ENCODE data around the gene HRH1.
"Not testable (repeated sequence)": the region's sequence is repeated elsewhere in the genome, so short reads cannot be mapped to it uniquely, and the experiment has no call there.

Gene HRH1

DNA sequence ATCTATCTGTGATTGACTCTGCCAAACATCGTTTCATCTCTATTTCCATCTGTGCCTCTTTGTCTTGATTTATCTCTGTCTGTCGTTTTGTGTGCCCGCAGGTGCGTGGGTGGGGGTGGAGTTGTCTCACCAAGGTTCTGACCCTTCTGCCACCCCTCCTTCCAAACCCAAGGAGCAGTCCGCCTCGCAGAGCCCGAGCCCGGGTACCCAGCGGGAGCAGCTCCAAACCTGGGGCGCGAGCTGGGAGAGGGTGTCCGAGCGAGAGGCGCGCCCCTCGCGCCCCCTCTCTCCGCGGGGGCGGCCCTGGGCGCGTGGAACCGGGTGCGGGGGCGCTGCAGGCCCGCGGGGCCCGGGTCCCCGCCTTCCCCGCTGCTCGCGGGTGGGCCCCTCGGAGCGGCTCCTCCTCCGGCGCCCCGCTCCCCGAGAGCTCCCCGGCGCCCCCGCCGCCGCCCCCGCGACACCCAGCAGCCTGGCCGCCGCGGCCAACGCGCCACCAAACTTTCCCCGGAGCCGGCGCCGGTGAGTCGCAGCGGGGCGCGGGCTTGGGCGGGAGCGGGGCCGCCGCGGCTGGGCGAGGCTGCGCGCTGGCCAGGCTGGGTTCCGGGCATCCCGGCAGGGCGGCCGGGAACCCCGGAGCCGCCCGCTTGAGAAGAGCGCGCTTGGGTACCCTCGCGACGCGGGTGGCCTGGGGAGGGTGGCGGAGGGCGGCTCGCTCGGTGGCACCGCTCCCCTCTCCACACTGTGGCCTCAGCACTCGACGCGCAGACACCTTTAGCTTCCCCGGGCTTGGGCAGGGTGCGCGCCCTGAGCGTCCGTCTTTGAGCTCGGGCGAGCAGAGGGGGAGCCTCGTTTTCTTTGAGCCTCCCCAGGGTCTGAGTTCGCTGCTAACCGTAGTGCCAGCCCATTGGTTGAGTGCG is at the start of gene HRH1:
Gene HRH1, plus strand, starts transcription at position 458 of the 917 bp plus-strand sequence. CDS start 104,545 bp downstream, outside the sequence.
- in situ Hi-C loops (cut with HindIII; ENCODE audit: low sequenced_read_pairs): no loop called here

- in situ Hi-C loops (cut with HindIII; ENCODE audit: low sequenced_read_pairs): not testable (repeated sequence)
These were observed 41.0 kb upstream of the HRH1 start for GRCh38 chr3:11113316-11113715.

- in situ Hi-C loops (cut with HindIII; ENCODE audit: low sequenced_read_pairs): no loop called here
These were observed 38.7 kb upstream of the HRH1 start for GRCh38 chr3:11115548-11115947.

- in situ Hi-C loops (cut with HindIII; ENCODE audit: low sequenced_read_pairs): no loop called here
These were observed 37.8 kb upstream of the HRH1 start for GRCh38 chr3:11116336-11117059.

- in situ Hi-C loops (cut with HindIII; ENCODE audit: low sequenced_read_pairs): no loop called here
These were observed 36.7 kb upstream of the HRH1 start for GRCh38 chr3:11117591-11117990.

GRCh38 chr3:11118181-11118682 is 36.1 kb upstream of the HRH1 start:
- in situ Hi-C loops (cut with HindIII; ENCODE audit: low sequenced_read_pairs): no loop called here

DNA sequence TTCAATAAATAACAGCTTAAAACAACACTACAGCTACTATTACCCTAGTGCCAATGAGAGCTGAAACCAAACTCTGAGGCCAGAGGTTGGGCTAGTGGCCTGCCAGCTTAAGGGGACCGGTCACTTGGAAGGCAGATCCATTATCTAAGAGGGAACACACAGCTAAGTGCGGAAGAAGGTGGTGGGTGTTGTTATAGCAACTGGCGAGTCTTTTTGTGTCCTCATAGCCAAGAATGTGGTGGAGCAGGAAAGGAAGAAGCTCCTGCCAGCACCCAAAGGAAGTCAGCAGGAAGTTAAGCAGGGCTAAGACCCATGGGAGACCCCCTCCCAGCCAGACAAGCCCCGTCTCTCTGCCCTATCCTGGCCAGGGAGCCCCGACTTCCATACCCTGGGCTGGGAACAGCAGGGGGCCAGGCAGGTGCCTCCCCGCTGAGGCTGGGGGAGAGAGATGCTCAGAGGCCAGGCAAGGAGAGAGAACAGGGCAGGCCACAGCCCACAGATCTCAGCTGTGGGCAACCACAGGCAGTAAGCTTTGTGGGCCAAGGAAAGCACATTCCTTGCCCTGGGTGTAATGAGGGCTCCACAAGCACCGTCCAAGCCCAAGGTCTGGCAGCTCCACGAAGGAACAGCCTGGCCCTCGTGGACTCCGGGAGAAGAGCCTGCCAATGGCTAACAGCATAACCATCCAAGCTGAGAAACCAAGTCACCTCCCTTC is 34.0 kb upstream of the HRH1 start:
- in situ Hi-C loops (cut with HindIII; ENCODE audit: low sequenced_read_pairs): no loop called here

DNA sequence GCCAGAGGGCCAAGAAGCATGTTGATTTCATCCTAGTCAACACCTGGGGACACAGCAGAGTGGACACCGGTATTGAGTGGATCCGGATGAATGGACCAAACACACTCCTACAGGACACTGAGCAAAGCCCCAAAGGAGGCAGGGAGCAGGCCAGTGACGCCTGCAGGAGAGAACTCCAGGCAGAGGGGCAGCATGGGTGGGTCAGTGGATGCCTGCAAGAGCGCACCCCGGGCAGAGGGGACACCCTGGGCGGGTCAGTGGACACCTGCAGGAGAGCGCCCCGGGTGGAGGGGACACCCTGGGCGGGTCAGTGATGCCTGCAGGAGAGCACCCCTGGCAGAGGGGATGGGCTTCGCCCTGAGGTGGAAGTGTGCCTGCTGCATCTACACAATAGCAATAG is 27.6 kb upstream of the HRH1 start:
- in situ Hi-C loops (cut with HindIII; ENCODE audit: low sequenced_read_pairs): no loop called here

DNA sequence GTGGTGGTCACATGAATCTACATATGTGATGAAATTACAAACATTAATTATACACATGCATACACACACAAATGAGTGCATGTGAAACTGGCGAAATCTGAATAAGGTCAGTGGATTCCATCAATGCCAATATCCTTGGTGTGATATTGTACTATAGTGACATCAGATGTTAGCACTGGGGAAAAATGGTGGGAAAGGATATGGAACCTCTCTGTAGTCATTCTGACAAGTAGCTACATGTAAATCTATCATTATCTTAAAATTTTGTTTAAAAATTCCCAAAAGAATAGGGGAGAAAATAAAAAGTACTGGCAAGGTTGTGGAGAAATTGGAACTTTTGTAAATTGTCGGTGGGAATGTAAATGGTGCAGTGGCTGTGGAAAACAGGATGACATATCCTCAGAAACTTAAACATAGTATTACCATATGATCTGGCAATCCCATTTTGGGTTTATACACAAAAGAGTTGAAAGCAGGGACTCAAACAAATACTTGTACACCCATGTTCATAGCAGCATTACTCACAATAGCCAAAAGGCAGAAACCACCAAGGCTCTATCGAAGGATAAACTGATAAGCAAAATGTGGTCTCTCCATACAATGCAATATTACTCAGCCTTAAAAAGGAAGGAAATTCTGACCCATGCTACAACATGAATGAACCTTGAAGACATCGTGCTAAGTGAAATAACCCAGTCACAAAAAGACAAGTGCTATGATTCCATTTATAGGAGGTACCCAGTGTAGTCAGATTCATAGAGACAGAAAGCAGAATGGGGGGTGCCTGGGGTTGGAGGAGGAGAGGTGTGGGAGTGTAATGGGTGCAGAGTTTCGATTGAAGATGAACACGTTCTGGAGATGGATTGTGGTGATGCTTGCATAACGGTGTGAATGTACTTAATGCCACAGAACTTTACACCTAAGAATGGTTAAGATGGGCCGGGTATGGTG is 25.3 kb upstream of the HRH1 start:
- in situ Hi-C loops (cut with HindIII; ENCODE audit: low sequenced_read_pairs): no loop called here

- in situ Hi-C loops (cut with HindIII; ENCODE audit: low sequenced_read_pairs): no loop called here
These were observed 23.9 kb upstream of the HRH1 start for GRCh38 chr3:11130385-11130784.

GRCh38 chr3:11131371-11131770 is 22.9 kb upstream of the HRH1 start:
- in situ Hi-C loops (cut with HindIII; ENCODE audit: low sequenced_read_pairs): no loop called here

DNA sequence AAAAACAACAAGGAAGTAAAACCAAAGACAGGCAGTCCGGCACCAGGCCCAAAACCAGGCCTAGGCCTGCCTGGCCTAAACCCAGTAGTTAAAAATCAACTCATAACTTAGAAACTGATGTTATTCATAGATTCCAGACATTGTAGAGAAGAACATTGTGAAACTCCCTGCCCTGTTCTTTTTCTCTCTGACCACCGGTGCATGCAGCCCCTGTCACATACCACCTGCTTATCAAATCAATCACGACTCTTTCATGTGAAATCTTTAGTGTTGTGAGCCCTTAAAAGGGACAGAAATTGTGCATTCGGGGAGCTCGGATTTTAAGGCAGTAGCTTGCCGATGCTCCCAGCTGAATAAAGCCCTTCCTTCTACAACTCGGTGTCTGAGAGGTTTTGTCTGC is 22.4 kb upstream of the HRH1 start:
- in situ Hi-C loops (cut with HindIII; ENCODE audit: low sequenced_read_pairs): not testable (repeated sequence)

DNA sequence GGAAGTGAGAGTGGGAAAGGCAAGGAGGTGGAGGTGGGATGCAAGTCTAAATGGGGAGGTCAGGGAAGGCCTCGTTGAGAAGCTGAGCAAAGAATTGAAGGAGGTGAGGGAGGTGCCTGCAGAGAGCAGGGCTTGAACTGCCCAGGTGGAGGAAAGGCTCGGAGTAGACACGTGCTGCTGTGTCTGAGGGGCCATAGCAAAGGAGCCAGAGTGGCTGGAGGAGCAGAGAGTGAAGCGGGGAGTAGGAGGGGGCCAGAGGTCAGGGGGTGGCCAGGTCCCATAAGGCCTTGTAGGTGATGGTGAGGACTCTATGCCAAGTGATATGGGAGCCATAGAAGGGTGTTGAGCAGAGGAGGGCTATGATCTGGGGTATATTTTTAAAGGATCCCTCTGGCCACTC is 21.4 kb upstream of the HRH1 start:
- in situ Hi-C loops (cut with HindIII; ENCODE audit: low sequenced_read_pairs): no loop called here

GRCh38 chr3:11134794-11135193 is 19.5 kb upstream of the HRH1 start:
- in situ Hi-C loops (cut with HindIII; ENCODE audit: low sequenced_read_pairs): no loop called here

DNA sequence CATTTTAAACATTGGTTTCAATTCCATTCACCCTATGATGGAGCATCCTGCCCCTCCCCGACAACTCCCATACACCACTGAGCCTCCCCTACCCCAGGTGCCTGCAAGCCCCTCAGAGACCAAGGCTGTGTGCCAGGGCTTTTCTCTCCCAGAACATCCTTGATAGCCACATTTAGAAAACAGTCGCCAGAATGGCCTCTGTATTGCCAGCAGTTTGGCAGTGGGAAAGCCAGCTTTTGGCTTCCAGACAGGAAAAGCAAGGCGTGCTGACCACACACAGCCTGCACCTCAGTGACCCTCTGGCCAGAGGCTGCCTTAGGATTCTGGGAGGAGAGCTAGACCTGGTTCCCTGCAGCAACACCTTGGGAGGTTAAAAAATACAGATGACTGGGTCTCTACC is 18.2 kb upstream of the HRH1 start:
- in situ Hi-C loops (cut with HindIII; ENCODE audit: low sequenced_read_pairs): no loop called here

DNA sequence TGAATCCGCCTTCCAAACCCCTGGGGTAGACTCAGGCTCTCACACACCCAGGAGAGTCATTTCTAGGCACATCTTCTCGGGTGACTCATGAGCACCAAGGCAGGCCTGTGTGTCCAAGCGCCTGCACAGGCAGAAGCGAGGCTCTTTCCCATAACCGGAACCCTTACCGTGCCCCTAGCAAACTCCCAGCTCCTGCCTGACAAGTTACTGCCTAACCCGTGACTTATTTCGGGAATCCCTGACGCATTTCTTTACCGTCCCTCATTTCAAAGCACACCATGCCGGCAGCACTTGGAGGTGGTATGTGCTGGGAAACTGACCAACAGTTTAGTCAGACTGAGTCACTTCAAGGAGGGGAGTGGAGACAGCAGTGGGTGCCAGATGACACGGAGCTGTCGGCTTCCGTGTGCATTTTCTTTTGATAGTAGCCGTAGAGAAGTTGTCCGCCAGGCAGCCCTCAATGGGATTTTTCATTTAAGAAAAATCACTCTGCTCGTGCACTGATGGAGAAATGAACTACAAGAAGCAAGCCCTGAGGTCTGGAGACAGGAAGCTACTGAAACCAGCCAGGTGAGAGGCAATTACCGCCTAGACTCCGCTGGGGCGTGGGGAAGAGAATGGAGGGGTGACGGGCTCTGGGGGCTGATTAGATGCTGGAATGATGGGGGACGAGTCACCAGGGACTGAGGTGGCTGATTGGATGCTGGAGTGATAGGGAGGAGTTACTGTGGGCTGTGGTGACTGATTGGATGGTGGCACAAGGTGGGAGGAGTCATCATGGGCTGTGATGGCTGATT is 17.3 kb upstream of the HRH1 start:
- in situ Hi-C loops (cut with HindIII; ENCODE audit: low sequenced_read_pairs): no loop called here

GRCh38 chr3:11137627-11137959 is 16.7 kb upstream of the HRH1 start:
- in situ Hi-C loops (cut with HindIII; ENCODE audit: low sequenced_read_pairs): no loop called here

GRCh38 chr3:11138371-11138770 is 15.9 kb upstream of the HRH1 start:
- in situ Hi-C loops (cut with HindIII; ENCODE audit: low sequenced_read_pairs): no loop called here

- in situ Hi-C loops (cut with HindIII; ENCODE audit: low sequenced_read_pairs): loop anchor here (5.0 kb wide), 1 partner anchor 62 kb away; no protein-coding TSS in a partner anchor
These were observed 14.1 kb upstream of the HRH1 start for GRCh38 chr3:11140030-11140712.
